Anterior cingulate cortex (tissue), 58 donors: ENCODE results near the gene RAPGEF5.

Source experiments
- DNase-seq, 58 donors: peaks; one replicate each; lab custom pipeline; 2025; lab: John Stamatoyannopoulos, UW

The RAPGEF5 gene

GRCh38 chr7:22270371-22270770 lies 86.6 kb downstream of the RAPGEF5 start:
- no peak for DNase-seq

DNA sequence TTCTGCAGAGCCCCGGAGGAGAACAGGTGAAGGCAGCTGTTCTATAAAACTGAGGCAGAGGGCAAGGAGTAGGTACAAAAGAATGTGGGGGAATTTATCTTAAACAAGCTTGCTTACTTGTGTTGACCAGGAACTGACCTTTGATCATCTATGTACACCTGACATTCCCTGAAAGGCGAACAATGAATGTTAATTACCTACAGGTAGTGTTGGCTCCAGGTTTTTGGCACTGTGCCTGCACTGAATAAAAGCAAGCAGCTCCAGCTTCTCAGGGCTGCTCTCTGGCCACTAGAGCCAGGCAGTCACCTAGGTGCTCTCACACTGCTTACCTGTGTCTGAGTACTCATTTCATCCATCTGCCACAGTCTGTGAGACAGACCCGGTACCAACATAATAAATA lies 87.0 kb downstream of the RAPGEF5 start:
- DNase-seq = no peak

GRCh38 chr7:22268884-22269421 lies 88.0 kb downstream of the RAPGEF5 start:
- no peak for DNase-seq

DNA sequence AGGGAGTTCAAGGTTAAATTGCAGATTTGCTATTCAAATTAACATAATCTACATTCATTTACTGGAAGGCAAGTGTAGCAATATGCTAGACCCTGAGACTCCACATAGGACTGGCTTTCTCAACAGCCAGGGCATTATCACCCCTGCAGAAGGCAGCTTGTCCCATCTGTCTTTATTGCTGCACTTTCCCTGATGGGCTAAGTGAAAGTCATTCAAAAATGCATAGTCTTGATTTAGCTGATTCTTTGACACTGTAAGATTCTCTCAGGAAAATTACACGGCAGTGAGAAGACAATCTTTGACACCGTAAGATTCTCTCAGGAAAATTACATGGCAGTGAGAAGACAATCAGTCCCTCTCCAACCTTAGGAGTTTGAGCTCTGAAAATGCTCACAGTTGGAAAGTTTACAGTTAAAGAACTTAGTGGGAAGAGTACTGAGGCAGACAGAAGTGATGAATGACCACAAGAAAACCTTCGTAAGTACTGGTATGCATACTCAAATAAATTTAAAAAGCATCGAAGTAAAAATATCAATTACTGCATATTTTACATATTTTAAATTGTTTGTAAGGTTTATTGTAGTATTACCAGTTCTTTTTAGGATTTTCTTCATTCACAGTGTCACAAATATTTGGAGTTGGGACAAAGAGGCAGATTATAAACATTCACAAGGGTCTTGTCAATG lies 88.9 kb downstream of the RAPGEF5 start:
- DNase-seq = no peak

GRCh38 chr7:22262538-22262937 lies 94.4 kb downstream of the RAPGEF5 start:
- DNase-seq = no peak

- peak in 1 of 58 donors; percentile 18 for DNase-seq
These were observed 100.3 kb downstream of the RAPGEF5 start for GRCh38 chr7:22256541-22257096.

GRCh38 chr7:22255834-22256233 lies 101.1 kb downstream of the RAPGEF5 start:
- DNase-seq = peak in 7 of 58 donors; percentile 9 to 24 (median 13)

DNA sequence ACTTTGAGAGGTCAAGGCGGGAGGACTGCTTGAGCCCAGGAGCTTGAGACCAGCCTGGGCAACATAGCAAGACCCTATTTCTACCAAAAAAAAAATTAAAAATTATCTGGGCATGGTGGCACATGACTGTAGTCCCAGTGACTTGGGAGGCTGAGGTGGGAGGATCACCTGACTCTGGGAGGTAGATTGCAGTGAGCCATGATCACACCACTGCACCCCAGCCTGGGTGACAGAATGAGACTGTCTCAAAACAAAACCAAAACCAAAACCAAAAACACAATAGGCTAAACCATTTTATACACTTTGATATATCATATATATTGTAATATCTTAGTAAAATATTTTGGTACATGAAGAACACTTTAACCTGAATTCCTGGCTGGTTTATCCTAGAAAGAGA lies 101.6 kb downstream of the RAPGEF5 start:
- no peak for DNase-seq

- peak in 6 of 58 donors; percentile 4 to 41 (median 18) for DNase-seq
These were observed 103.9 kb downstream of the RAPGEF5 start for GRCh38 chr7:22252936-22253536.

- DNase-seq = peak in 19 of 58 donors; percentile 3 to 51 (median 24)
These were observed 104.9 kb downstream of the RAPGEF5 start for GRCh38 chr7:22252016-22252415.

GRCh38 chr7:22251281-22251680 lies 105.7 kb downstream of the RAPGEF5 start:
- DNase-seq = peak in 29 of 58 donors; percentile 6 to 73 (median 23)

DNA sequence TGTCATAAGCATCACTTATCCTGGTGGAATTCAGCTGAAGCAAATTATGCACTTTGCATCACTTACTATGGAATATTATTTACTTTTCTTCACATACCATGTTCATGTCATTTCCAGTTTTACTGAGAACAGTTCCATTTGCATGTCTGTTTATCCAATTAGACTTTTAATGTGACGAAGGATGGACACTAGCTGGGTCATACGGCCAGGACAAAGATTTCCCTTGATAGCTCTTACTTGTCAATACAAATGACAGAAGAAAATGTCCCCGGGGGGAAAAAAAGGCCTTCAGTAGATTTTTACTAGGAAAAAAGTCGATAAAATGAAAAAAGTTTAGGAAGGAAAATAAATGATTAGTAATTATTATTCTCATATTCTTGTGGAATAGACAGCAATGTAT lies 106.6 kb downstream of the RAPGEF5 start:
- no peak for DNase-seq

- DNase-seq = no peak
These were observed 108.7 kb downstream of the RAPGEF5 start for GRCh38 chr7:22248111-22248809.

DNA sequence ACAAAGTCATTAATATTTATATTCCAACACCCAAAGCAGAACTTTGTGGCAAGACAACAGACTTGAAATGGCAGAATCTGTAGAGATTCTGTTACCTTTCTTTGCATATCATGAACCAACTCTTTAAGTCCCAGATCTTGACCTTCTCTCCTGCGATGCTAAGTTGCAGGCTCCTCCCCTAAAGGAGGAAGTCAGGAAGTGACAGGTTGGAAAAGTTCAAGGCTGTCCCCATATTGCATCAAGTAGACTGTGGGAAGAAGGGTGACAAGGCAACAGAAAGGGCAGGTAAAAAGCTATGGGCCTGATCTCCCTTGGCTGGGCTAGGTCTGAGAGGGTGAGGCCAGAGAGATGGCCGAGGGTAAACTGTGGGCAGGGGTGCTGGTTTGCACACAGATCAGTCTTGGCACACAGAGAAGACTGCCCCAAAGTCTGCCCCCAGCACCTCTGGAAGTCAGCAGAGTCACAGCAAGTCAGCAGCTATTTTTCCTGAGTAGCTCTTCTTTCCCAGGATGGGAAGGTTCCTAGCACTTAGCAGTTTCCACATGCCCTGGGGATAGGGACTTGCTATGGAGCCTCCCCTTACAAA lies 115.1 kb downstream of the RAPGEF5 start:
- no peak for DNase-seq

DNA sequence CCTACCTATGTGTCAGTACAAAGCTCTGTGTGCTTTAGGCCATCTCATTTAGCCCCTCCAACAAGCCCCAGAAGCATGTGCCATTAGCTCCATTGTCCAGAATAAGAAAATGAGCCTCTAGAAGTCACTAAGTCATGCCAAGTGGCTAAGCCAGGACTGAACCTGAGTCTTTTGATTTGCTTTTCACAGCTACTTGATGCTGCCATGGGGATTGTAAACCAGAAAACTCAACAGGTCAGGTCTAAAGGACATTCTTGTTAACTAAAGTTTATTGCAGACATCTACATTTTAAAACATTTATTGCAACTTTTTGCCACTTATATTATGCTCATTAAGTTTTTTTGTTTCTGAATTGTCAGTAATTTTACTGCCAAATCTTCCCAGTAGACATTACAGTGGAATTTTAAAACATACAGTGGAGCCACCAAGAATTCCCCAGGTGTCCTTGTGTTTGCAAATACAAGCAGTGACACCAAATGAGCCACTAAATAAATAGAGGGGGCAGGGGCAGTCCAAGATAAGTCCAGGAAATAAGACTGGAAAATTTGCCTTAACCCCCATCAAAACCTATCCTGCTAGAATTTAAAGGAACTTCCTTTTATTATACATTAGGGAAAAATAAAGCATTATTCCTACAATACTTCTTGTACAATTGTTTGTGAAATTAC lies 115.9 kb downstream of the RAPGEF5 start:
- no peak for DNase-seq

GRCh38 chr7:22238354-22239311 lies 118.3 kb downstream of the RAPGEF5 start:
- no peak for DNase-seq

- no peak for DNase-seq
These were observed 121.8 kb downstream of the RAPGEF5 start for GRCh38 chr7:22235134-22235533.

DNA sequence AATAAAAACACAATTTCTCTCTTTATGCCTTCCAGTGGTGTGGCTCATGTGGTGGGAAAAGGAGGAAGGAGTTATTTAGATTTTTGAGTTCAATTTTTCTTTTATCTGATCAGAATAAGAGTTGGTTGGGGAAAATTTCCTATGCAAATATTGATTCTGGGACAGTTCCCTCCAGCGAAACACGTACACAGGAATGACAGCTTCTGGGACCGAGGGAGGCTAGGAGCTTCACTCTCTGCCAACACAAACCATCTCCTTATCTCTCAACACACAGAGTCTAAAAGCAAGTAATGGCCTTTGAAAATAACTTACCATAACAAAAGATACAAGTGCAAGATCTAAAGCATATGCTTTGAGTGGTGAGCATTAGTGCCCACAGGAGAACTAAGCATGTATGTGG lies 122.7 kb downstream of the RAPGEF5 start:
- no peak for DNase-seq

GRCh38 chr7:22231806-22232205 lies 125.1 kb downstream of the RAPGEF5 start:
- no peak for DNase-seq
